Natural killer cell treated with Interleukin-12 subunit alpha and Interleukin-12 subunit beta and Interleukin-15 and Interleukin-18, amount 100 ng/mL, for 72 hours (primary cell): Measurements from ENCODE around the gene LYZL6. TPM values are rescaled to one million over a fixed set of nuclear protein-coding genes. Genes with fewer than 3 reads are reported as not detected.

Experiments
- ATAC-seq, 2 donors: fragments of 150-1000 bp; cut with Tn5 transposase in 1 of 2; sonication (Bioruptor Pico), chemical (Tn5 transposase) in 1 of 2; 2 replicates each; pipeline ENCODE4 v1.10.0; 2021
- DNase-seq: peaks from one replicate; pipeline ENCODE4 v3.0.0; 2022; ENCODE audit warnings: low spot score
- H3K27ac Mint-ChIP-seq, 2 donors: 1 replicate in 1 of 2; 2 replicates in 1 of 2; pipeline ENCODE4 v1.8.0; 2022; ENCODE audit warnings: mixed read lengths in 2 of 2, mild to moderate bottlenecking in 1 of 2, moderate library complexity in 1 of 2
- H3K27me3 Mint-ChIP-seq, 2 donors: 1 replicate in 1 of 2; 2 replicates in 1 of 2; pipeline ENCODE4 v1.8.0; 2022; ENCODE audit warnings: mixed read lengths in 2 of 2
- H3K36me3 Mint-ChIP-seq: one replicate; pipeline ENCODE4 v1.8.0; 2022; ENCODE audit warnings: mixed read lengths
- H3K4me1 Mint-ChIP-seq, 2 donors: 1 replicate in 1 of 2; 2 replicates in 1 of 2; pipeline ENCODE4 v1.8.0; 2022; ENCODE audit warnings: low read depth in 2 of 2, mixed read lengths in 2 of 2, mild to moderate bottlenecking in 1 of 2
- H3K4me3 Mint-ChIP-seq: one replicate; pipeline ENCODE4 v1.8.0; 2022; ENCODE audit warnings: mixed read lengths
- H3K9me3 Mint-ChIP-seq: 2 replicates; pipeline ENCODE4 v1.8.0; 2022; ENCODE audit warnings: mixed read lengths
- total RNA-seq, 2 donors: library from RNA; stranded (reverse); gene quantifications; one replicate each; pipeline ENCODE4 v1.2.3, GENCODE V29; 2022

The LYZL6 gene
- total RNA-seq, 2 donors from 2014 or later, result not detected

GRCh38 chr17:35894206-35894605 lies 49.3 kb downstream of the LYZL6 start:
- H3K27ac Mint-ChIP-seq, result peak overlapping the region; percentile 85 to 91
- no peaks in the 10 kb centered on the region for H3K27me3 Mint-ChIP-seq
- H3K36me3 Mint-ChIP-seq, result no peaks in the 10 kb centered on the region
- DNase-seq (no peak), ATAC-seq (no peak)
- peaks cover 4% of the 10 kb centered on the region for H3K9me3 Mint-ChIP-seq
- H3K4me3 Mint-ChIP-seq, result peak overlapping the region; percentile 21
- peaks cover 76 to 81% of the 10 kb centered on the region in 2 donors for H3K4me1 Mint-ChIP-seq

GRCh38 chr17:35893751-35894150 lies 49.8 kb downstream of the LYZL6 start:
- no peak for ATAC-seq
- no peak overlapping the region for H3K4me3 Mint-ChIP-seq
- H3K27me3 Mint-ChIP-seq, result no peaks in the 10 kb centered on the region
- H3K4me1 Mint-ChIP-seq, result peaks cover 76 to 81% of the 10 kb centered on the region in 2 donors
- H3K9me3 Mint-ChIP-seq, result peaks cover 4% of the 10 kb centered on the region
- H3K36me3 Mint-ChIP-seq, result no peaks in the 10 kb centered on the region
- H3K27ac Mint-ChIP-seq, result peak overlapping the region; percentile 85 to 91
- DNase-seq, result no peak

- peak; percentile 88 for DNase-seq
- Mint-ChIP-seq H3K27me3 (no peaks in the 10 kb centered on the region), H3K4me3 (peak overlapping the region; percentile 78)
Measured at GRCh38 chr17:35892091-35893035, 51.1 kb downstream of the LYZL6 start.

GRCh38 chr17:35891269-35891668 lies 52.2 kb downstream of the LYZL6 start:
- ATAC-seq, result no peak
- H3K4me3 Mint-ChIP-seq, result peak overlapping the region; percentile 75
- peaks cover 77 to 79% of the 10 kb centered on the region in 2 donors for H3K4me1 Mint-ChIP-seq
- H3K27me3 Mint-ChIP-seq, result no peaks in the 10 kb centered on the region
- peaks cover 4% of the 10 kb centered on the region for H3K9me3 Mint-ChIP-seq
- DNase-seq, result no peak
- H3K27ac Mint-ChIP-seq, result peak overlapping the region; percentile 85 to 91
- H3K36me3 Mint-ChIP-seq, result no peaks in the 10 kb centered on the region

More at GRCh38 chr17:35892091-35893035, 51.1 kb downstream of the LYZL6 start:
- Mint-ChIP-seq H3K4me1 (peaks cover 74 to 76% of the 10 kb centered on the region in 2 donors), H3K27ac (peak overlapping the region; percentile 85 to 91), H3K36me3 (no peaks in the 10 kb centered on the region), H3K9me3 (peaks cover 4% of the 10 kb centered on the region)
- ATAC-seq, result peak; percentile 51 to 61

- H3K36me3 Mint-ChIP-seq, result no peaks in the 10 kb centered on the region
- H3K27me3 Mint-ChIP-seq, result no peaks in the 10 kb centered on the region
- H3K9me3 Mint-ChIP-seq, result peaks cover 4% of the 10 kb centered on the region
- H3K4me3 Mint-ChIP-seq, result peak overlapping the region; percentile 75
- peak overlapping the region; percentile 85 to 91 for H3K27ac Mint-ChIP-seq
- DNase-seq (peak; percentile 79), ATAC-seq (peak; percentile 65 to 82)
- peaks cover 72 to 74% of the 10 kb centered on the region in 2 donors for H3K4me1 Mint-ChIP-seq
Measured at GRCh38 chr17:35890774-35891155, 52.7 kb downstream of the LYZL6 start.

GRCh38 chr17:35889818-35890773 lies 53.4 kb downstream of the LYZL6 start:
- Mint-ChIP-seq H3K4me3 (peak overlapping the region; percentile 75), H3K27ac (peak overlapping the region; percentile 85 to 91), H3K36me3 (no peaks in the 10 kb centered on the region), H3K4me1 (peaks cover 70 to 73% of the 10 kb centered on the region in 2 donors), H3K9me3 (peaks cover 4% of the 10 kb centered on the region), H3K27me3 (no peaks in the 10 kb centered on the region)
- DNase-seq, result no peak
- ATAC-seq, result no peak

- Mint-ChIP-seq H3K36me3 (no peaks in the 10 kb centered on the region), H3K4me3 (peak overlapping the region; percentile 75), H3K4me1 (peaks cover 65 to 71% of the 10 kb centered on the region in 2 donors), H3K27me3 (no peaks in the 10 kb centered on the region), H3K9me3 (peaks cover 4% of the 10 kb centered on the region), H3K27ac (peak overlapping the region; percentile 85 to 91)
- ATAC-seq, result peak; percentile 79 to 83
- DNase-seq, result peak; percentile 66
Measured at GRCh38 chr17:35889241-35889640, 54.3 kb downstream of the LYZL6 start.

Other genes starting within 250 kb of the LYZL6 start
- gene RASL10B, start 212.1 kb downstream of the LYZL6 start, total RNA-seq, result under 1 TPM in 1 of 2 donors, not detected in 1; 0.14 TPM
- not detected for gene GAS2L2, start 190.5 kb downstream of the LYZL6 start, total RNA-seq
- not detected for gene C17orf50, start 182.8 kb downstream of the LYZL6 start, total RNA-seq
- not detected for gene MMP28, start 148.1 kb downstream of the LYZL6 start, total RNA-seq
- 100 to 1,000 TPM; 235 to 249 TPM for gene TAF15, start 134.2 kb downstream of the LYZL6 start, total RNA-seq
- 1 to 10 TPM in 1 of 2 donors, under 1 TPM in 1; 0.81 to 2.9 TPM for gene HEATR9, start 74.8 kb downstream of the LYZL6 start, total RNA-seq
- 100 to 1,000 TPM in 1 of 2 donors, 10 to 100 TPM in 1; 97.5 to 224 TPM for gene CCL5, start 63.4 kb downstream of the LYZL6 start, total RNA-seq
- gene RDM1, start 12.9 kb downstream of the LYZL6 start, total RNA-seq, result 1 to 10 TPM; 1.3 to 3.5 TPM
- not detected for gene CCL16, start 37.8 kb upstream of the LYZL6 start, total RNA-seq
- gene CCL14, start 43.0 kb upstream of the LYZL6 start, total RNA-seq, result not detected
- gene CCL15, start 57.8 kb upstream of the LYZL6 start, total RNA-seq, result not detected
- 1 to 10 TPM in 1 of 2 donors, not detected in 1; 1.7 TPM for gene CCL23, start 74.3 kb upstream of the LYZL6 start, total RNA-seq
- gene CCL18, start 120.6 kb upstream of the LYZL6 start, total RNA-seq, result not detected
- 1,000 to 10,000 TPM; 2,440 to 2,619 TPM for gene CCL3, start 146.4 kb upstream of the LYZL6 start, total RNA-seq
- 100 to 1,000 TPM; 379 to 582 TPM for gene CCL4, start 160.1 kb upstream of the LYZL6 start, total RNA-seq
- 10 to 100 TPM in 1 of 2 donors, 1 to 10 TPM in 1; 9.2 to 10.7 TPM for gene TBC1D3B, start 232.9 kb upstream of the LYZL6 start, total RNA-seq